ENCODE results near the gene OR2M5.

DNA sequence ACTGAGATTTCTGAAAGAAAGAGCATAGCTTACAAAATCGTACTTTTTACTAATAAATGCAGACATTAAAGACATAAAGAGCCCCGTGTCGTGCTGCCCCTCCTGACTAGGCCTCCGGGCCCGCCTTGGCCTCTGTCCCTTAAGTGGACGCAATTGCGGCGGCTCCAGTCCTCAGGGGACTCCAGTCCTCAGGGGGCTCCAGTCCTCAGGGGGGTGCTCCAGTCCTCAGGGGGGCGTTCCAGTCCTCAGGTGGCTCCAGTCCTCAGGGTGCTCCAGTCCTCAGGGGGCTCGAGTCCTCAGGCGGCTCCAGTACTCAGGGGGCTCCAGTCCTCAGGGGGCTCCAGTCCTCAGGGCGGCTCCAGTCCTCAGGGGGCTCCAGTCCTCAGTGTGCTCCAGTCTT, 19.1 kb downstream of the OR2M5 start:
- TF ChIP-seq, protein P1, sequence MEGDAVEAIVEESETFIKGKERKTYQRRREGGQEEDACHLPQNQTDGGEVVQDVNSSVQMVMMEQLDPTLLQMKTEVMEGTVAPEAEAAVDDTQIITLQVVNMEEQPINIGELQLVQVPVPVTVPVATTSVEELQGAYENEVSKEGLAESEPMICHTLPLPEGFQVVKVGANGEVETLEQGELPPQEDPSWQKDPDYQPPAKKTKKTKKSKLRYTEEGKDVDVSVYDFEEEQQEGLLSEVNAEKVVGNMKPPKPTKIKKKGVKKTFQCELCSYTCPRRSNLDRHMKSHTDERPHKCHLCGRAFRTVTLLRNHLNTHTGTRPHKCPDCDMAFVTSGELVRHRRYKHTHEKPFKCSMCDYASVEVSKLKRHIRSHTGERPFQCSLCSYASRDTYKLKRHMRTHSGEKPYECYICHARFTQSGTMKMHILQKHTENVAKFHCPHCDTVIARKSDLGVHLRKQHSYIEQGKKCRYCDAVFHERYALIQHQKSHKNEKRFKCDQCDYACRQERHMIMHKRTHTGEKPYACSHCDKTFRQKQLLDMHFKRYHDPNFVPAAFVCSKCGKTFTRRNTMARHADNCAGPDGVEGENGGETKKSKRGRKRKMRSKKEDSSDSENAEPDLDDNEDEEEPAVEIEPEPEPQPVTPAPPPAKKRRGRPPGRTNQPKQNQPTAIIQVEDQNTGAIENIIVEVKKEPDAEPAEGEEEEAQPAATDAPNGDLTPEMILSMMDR (IDR thresholded peaks at IDR 0.05): no peak
- TF ChIP-seq POLR2A (IDR thresholded peaks at IDR 0.05): no peak
